A673 (cell line): Measurements from ENCODE around the gene EXD3.

Experiments used
- CTCF ChIP-seq: fragments of 300-800, 200-600 bp; sonication (generic); conservative IDR thresholded peaks from 2 replicates; pipeline ENCODE4 v1.5.1; 2017; ENCODE audit warnings: low read depth, mild to moderate bottlenecking, antibody characterized with exemption, low read length, moderate library complexity, mixed read lengths
- EZH2 ChIP-seq: fragments of 200-600 bp; sonication (generic); IDR thresholded peaks from 2 replicates; pipeline ENCODE4 v1.6.1; 2017; ENCODE audit warnings: borderline replicate concordance, low read depth, mild to moderate bottlenecking, mixed read lengths, antibody characterized with exemption, low read length; ENCODE audit not compliant: poor library complexity, severe bottlenecking

GRCh38 chr9:137355761-137356365 is 67.1 kb downstream of the EXD3 start:
- TF ChIP-seq CTCF = no peak
- no peak for TF ChIP-seq EZH2
